ENCODE measurements around the gene KAT6B.

KAT6B gene

DNA sequence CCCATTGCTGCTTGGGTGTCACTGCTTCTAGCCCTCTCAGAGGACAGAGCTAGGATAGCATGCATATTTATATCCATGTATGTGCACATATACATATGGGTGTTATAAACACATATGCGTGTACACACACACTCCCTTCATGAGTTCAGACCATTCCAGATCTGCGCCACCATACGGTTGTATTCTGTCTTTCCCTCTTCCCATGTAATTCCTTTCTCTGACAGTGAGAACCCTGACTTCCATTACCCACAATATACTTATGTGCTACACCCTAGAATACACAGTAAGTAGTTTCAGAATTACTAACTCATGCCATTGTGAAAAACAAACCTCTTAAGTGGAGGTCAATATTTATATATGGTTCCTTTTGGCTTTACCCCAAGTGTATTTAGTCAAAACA is 168.5 kb downstream of the KAT6B start:
- no peak for DNase-seq

DNA sequence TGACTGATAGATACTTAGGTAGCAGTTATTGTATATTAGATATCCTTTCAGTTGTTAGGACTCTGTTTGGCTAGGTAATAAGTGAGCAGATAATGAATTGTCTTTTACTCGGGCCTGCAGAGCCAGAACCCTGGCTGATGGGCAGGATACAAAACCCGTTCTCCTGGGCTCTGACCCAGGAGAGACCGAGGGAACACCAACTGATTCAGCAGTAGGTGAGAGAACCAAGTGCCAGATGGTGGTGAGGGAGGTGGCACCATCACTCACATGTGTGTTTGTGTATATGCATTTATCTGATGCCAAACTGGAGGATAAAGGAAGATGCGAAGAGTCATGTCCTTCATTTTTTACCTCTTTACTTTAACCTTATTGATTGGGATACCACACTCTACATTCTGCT is 169.4 kb downstream of the KAT6B start:
- no peak for DNase-seq

DNA sequence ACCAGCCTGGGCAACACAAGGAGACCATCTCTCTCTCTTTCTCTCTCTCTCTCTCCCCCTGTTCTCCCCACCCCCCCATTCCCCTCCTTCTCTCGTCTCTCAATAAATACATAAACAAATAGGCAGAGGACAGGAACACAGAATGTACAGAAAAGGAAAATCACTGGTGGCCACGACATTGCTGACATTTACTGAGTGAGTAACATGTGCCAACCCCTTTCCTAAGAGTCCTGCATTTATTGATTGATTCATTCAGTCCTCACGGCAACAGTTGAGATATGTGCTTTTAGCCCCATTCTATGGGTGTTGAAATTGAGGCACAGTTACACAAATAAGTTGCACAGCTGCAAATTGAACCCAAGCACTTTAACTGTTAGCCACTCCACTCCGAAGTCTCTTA is 170.8 kb downstream of the KAT6B start:
- DNase-seq = no peak

DNA sequence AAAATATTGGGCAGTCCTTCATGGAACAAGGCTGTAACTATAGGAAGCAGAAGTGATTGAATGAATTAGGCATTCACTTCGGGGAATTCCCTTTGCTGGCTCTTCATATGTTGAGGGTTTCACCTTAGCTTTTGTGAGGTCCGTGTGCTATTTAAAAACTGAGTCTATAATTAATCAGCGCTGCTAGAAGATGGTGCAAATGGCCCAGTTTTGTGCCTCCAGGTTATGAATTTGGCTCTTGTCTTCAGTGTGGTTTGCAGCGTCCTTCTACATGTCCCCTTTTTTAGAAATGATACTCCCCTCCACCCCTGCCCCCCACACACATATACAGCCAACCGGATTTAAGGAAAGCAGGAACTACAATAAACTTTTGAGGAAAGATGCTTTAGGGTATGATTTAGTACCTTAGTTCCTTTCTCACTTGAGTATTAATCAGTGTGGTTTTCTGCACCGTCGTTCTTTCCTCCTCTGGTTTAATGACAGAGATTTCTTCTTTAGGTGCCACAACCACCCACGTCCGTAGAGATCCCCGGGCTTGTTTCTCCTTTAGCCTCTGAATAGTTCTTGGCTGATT is 174.4 kb downstream of the KAT6B start:
- DNase-seq = no peak

DNA sequence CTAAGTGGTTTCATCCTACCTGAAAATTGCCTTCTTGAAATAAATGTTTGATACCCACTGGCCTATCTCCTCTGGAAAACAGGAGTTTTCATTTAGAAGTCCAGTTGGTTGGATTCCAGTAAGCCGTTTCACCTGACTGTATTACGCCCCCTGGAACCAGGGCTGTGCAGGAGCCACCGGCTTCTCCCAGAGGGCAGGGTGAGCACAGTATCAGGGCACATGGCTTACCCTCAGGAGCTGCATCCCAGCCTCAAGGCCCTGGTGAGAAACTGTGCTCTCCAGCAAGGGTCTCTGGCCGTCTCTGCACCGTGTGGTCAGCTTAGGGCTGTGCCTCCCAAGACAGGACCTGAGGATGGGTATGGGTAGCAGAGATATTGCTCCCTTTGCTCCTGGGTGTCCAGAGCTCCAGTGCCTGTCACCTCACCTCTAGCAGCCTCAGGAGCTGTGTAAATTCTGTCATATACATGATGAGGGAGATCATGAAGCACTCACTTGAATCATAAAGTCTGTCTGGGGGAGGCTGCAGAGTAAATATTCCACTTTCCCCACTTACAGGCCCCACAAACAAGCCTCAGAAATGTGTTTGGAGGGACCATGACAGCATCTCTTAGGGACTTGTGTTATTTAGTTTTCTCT is 175.4 kb downstream of the KAT6B start:
- no peak for DNase-seq

DNA sequence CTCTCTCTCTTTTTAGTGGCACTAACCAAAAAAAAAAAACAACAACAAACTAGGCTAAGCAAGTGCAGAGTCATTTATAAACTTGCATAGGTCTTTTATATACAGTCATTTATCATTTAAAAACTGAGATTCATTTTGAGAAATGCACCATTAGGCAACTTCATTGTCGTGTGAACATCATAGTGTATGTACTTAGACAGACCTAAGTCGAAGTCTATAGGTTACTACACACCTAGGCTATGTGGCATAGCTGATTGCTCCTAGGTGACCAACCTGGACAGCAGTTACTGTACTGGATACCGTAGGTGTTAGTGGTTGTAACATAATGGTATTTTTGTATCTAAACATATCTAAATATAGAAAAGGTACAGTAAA is 175.9 kb downstream of the KAT6B start:
- no peak for DNase-seq

DNA sequence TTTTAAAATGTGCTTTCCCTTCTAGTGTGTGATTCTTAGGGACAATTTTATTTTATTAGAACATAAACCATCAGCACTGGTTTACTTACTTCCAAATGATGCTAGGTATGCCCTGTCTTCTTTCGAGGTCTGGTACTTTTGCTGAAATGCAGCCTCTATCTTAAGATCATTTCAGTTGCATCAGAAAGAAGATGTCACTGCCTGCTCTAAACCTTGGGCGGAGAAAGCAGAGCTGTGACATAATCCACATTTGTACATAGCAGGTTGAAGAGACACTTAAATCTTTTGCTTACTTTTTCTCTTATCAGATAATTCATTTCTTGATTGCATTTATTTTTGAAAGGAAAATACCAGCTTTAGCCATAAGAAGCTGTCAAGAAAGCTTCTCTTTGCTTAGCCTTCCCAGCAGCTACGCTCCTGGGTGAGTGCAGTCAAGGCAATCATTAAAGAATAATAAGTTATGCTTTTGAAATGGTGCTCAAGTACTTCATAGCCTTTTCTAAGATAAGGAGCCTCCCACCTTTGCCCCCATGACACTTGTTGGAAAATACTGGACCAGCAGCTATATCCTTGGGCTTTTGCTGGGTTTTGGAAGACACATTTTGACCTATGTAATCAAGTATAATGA is 176.7 kb downstream of the KAT6B start:
- DNase-seq = no peak

DNA sequence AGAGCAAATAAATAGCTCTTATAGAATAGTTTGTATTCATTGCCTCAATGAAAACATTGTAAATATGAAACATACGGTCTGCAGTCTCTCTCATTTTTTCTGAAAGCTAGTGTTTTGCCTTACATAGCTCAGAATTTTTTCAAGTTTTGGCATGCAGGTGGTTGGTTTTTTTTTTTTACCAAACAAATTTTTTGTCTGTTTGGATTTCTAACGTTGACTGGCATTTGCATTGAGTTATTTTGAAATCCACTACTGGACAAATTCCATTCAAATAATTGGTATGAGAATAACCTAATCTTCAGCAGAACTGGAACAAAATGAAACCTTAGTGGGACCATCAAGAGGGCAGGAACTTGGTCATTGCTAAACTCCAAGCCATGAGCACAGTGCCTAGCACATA is 177.5 kb downstream of the KAT6B start:
- DNase-seq = no peak

DNA sequence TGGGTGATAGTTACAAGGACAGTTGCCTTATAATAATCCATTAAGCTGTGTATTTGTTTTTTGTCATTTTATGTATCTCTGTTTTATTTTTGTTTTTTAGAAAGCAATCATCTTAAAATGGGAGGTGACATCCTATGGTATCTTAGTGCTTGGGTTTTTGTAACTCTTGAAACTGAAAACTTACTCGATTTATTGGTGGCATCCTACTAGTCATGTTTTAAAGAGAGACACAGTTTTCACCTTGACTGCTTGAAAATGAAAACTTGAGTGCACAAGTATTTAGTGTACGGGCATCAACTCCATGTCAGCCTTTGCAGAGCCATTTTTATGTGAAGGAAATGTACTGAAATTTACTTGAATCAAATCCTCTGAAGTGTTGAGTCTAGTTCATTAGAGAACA is 181.2 kb downstream of the KAT6B start:
- no peak for DNase-seq

DNA sequence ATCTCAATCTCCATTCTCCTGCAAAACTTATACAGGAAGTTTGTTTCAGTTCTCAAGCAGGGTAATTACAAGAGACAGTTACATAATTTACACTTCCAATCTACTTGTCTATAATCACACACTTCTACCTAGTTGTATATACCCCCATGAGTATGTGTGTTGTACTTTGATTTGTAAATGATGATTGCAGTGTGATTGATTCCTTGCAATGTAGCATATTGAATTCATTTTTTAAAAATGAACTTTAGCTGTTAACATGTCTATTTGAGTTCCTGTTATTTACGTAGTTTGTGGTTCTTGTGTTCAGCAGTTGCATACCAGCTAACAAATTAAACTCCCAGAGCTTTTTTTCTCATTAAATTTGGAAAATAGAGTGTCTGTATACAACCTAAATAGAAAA is 182.6 kb downstream of the KAT6B start:
- no peak for DNase-seq

DNA sequence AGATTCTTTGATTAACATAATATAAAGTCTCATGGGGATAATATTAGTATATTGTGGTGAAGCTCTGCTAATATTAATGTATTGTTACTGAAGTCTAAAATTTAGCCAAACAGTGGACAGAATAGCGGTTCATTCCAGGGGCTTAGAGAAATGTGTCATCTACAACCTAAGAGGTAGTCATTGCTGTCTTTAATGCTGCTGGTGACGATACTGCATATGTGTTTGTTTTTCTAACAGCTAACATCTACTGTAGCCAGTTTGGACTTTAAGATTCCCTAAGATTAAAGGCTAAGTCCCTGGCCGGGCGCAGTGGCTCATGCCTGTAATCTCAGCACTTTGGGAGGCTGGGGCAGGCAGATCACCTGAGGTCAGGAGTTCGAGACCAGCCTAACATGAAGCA is 183.0 kb downstream of the KAT6B start:
- DNase-seq = no peak

DNA sequence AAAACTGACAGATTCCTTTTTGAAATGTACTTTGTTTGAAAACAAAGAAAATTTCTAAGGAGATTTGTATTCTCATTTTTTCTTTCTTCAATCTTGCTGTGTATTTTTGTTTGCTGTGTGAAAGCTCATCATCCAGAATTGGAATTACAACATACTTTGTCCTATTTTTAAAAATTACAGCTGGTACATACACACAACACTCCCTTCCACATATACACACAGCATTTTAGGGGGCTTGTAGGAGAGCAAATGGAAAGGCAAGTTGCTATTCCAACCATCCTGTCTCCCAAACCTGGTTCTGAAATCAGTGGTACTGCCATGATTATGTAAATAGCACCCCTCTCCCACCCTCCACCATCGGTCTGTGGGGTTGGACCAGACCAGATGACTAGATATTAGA is 184.0 kb downstream of the KAT6B start:
- no peak for DNase-seq

DNA sequence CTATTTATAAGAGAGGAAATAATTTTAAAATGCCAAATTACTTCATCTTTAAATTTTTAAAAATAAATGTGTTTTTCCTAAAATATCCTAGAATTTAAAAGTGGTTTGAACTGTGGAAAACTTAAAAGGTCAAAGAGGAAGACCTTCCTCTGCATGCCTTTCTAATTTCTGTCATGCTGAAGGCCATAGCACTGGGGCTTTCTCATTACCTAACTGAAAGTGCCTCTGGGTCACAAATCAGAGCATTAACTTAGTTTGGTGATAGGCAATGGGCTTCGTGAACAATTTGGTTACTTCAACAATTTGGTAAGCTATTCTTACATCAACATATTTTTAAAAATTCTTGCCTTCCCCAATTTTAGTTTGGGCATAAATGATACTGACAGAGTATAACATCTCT is 184.8 kb downstream of the KAT6B start:
- DNase-seq = no peak

DNA sequence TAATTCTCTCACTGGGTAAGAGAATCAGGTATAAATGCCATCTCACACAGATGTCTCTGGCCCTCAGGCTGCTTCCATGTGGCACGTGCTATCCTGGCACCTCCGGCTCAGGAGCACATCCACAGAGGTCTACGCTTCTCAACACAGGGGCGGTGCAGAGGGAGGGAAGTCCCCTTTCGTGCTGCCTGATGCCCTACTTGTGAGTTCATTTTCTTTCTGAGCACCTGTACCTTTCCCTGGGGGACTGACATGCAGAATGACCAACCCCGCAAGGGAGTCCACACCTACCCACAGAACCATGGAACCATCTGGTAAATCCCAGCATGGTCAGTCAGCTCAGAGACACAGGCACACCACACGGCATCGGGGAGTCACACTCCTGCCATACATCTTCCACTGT is 186.1 kb downstream of the KAT6B start:
- DNase-seq = no peak

DNA sequence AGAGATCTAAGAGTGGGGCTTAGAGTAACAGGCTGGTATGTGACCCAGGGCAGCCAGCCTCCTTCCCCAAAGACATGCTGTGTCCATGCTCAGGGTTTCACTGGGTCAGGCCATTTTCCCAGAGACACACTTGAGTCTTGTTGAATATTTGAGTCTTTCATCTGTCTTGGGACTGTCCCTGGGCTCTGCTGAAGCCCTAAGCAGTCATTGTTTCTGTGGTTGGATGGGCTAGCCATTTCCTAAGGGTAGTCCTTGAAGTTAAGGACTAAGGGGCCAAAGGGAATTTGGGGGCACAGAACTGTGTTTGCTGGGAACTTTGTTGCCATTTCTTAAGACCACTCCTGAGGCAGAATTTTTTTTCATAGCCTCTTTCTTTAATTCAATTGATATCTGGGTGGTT is 186.6 kb downstream of the KAT6B start:
- no peak for DNase-seq

DNA sequence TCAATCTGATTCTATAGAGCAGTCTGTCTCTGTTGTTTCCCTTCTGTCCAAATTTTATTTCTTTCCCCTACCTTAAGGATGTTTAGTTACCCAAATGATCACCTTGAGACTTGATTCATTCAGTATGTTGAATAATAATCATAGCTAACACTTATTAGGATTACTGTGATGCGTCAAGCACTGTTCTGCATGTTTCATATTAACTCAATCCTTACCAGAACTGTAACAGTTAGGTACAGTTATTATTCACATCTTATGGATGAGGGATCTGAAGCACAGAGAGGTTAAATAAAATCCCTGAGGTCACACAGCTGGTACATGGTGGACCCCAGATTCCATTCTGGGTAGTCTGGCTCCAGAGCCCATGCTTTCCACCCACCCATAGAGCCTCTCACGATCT is 187.1 kb downstream of the KAT6B start:
- DNase-seq = no peak

DNA sequence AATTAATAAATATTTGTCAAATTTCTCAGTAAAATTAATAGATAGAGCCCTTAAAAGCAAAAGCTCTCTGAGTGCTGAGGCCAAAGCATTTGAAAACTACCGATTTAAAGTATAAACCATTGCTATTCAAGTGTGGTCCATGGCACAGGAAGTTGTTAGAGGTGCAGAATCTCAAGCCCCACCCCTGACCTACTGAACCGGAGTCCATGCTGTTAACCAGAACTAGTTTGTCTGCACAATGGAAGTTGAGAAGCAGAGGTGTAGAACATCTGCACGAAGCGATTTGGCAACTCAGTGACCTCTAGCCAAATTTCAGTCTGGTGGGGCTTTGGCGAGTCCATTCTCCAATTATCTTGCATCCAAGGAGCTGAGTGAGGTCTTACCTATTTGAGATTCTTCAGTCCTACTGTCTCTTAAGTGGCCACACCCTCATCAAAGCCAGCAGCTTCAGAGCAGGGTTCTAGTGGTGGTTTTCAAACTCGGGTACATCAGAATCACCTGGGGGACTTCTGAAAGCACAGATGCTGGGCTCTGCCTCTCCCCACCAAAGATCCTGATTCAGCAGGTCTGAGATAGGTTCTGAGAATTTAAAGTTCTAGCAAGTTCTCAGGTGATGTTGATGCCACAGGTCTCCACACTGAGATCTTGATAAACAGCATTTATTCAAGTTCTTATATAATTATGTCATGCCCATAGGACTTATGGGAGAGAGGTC is 188.3 kb downstream of the KAT6B start:
- DNase-seq = no peak

DNA sequence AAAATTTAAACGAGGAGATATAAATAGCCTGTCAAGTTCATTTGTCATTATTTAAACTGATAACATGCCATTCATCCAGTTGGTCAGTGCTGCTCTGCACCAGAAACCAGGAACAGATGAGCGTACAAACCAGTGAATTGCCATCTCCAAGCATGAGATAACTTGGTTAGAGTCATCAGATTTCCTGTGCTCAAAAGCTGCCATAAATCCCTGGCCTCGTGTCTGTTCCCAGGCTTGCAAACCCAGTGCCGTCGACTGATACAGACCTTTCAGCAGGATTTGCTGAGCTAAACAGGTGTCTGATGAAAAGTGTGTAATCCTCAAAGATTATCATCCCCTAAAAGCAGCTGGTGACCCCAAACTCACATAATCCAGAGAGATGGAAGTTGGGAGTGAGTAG is 189.0 kb downstream of the KAT6B start:
- DNase-seq = no peak

DNA sequence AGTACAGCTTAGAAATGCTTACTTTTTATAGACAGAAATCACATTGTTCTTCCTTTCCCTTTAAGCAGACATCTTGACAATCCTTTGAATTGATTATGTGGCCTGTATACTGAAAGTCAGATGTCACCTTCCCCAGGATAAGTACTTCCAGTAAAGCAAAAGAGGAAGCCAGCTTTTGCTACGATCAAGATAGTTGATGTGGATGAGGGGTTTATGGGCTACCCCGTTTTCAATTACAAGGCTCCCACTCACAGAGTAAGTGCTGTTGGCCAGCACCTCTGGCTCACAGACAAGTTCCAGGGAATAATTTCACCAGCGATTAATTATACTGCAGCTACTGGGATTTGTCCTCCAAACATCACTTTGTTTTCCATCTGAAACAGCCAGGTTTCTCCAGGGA is 189.9 kb downstream of the KAT6B start:
- DNase-seq = no peak

DNA sequence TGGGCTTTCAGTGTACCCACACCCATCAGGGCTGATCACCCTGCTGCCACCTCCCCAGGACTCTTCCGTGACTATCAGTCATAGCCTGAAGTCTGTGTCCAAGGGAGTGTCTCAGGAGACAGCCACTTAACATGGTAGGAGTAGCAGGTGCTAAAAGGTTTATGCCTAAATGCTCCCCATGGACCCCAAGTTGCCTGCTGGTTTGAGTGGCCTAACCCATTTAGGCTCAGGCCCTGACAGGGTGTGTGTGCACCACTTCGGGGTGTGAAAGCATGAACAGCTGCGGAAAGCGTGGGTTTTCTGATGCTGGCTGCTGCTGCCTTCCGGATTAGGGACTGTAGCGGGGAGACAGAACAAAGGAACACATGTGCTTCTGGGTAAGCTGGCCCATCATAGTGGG is 191.9 kb downstream of the KAT6B start:
- DNase-seq = no peak

DNA sequence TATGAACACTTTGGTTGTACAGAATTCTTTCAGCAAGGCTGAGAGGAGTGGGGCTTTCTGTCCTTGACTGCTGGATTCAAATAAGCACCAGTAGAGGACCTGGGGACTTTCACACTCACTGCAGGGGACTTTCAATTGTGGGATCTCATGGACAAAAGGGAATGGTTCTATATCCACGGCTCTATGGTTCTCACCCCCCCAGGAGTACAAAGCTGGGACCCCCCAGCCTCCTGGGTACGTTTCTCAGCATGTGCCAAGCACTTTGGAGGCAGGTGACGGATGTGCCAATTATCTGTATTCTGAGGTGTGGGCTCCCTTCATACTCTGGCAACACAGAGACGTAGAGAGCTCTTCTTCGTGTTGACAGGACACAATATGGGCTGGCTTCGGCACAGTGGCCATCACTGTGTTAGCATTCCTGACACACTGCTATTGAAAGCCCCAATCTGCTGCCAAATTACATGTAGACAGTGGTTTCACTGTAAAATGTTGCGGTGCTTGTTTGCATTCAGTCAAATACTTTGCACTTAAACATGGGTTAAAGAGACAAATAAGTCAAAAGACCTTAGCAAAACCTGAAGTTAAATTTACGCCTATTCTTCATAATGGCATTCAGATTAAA is 192.4 kb downstream of the KAT6B start:
- no peak for DNase-seq

DNA sequence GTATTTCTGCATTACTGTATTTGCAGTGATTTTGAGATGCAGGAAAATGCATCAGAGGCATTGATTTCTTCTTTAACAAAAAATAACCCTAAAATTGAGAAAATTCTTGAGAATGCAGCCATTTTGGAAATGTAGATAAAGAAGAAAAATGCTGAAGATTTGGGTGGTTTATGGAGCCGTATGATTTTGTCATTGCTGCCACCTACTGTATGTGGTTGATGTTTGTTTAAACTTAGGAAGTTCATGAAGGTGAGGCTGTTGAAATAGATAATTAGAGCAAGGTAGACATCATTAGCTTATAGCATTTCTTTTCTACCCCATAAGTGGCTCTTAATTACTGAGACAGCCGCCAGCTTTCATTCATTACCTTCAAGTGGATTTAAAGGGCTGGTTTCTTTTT is 193.0 kb downstream of the KAT6B start:
- DNase-seq = no peak

DNA sequence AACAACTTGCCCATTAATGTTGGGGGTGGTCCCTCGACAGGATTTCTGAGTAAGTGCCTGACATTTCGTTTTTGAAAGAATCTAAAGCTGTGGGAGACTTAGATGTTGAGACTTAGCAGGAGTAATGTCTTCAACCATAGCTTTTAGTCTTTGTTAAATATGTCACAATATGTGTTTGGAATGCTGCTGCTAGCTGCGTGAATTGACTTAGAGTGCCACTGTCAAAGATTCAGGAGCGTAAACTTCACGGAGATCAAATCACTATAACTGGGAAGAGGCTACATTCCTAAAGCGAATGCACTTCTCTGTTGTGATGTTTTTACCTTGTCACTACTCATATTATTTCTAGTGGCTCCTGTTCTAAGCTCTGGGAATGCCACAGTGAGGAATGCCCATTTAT is 193.8 kb downstream of the KAT6B start:
- DNase-seq = no peak

Measured in right forelimb (tissue), 1 donor.